Measurements from ENCODE around the gene TSEN54. TPM values are rescaled to one million over a fixed set of nuclear protein-coding genes. Genes with fewer than 3 reads are reported as not detected.

The TSEN54 gene
- polyA plus RNA-seq, 1 donor, result 65.3 TPM

Other genes starting within 250 kb of the TSEN54 start
- gene MIF4GD, start 245.3 kb upstream of the TSEN54 start, polyA plus RNA-seq, result 23.2 TPM
- gene SLC25A19, start 227.1 kb upstream of the TSEN54 start, polyA plus RNA-seq, result 10.8 TPM
- gene GRB2, start 110.8 kb upstream of the TSEN54 start, polyA plus RNA-seq, result 67.7 TPM
- gene TMEM94, start 59.9 kb upstream of the TSEN54 start, polyA plus RNA-seq, result 56.7 TPM
- gene CASKIN2, start 991 bp upstream of the TSEN54 start, polyA plus RNA-seq, result 13.9 TPM
- 149 TPM for gene LLGL2, start 9.2 kb downstream of the TSEN54 start, polyA plus RNA-seq
- gene MYO15B, start 71.3 kb downstream of the TSEN54 start, polyA plus RNA-seq, result 595 TPM
- 19.6 TPM for gene SMIM5, start 116.9 kb downstream of the TSEN54 start, polyA plus RNA-seq
- gene RECQL5, start 150.6 kb downstream of the TSEN54 start, polyA plus RNA-seq, result 51.9 TPM
- 70.7 TPM for gene SAP30BP, start 150.8 kb downstream of the TSEN54 start, polyA plus RNA-seq
- 48.4 TPM for gene ITGB4, start 204.9 kb downstream of the TSEN54 start, polyA plus RNA-seq
- 61.0 TPM for gene GALK1, start 248.7 kb downstream of the TSEN54 start, polyA plus RNA-seq

Data from large intestine (tissue), 1 donor.